Skin of body (tissue), 2 donors: ENCODE data around the gene CASK. TPM values are rescaled to one million over a fixed set of nuclear protein-coding genes. Genes with fewer than 3 reads are reported as not detected.

Experiments
- DNase-seq: peaks from one replicate; lab custom pipeline; 2025; lab: John Stamatoyannopoulos, UW
- total RNA-seq: library from RNA; depleted of rRNA; stranded (reverse); fragments of >200 nt; gene quantifications from one replicate; pipeline ENCODE4 v1.2.3, GENCODE V29; 2014

The CASK gene
- total RNA-seq, 1 donor from 2014 or later = 73.9 TPM

DNA sequence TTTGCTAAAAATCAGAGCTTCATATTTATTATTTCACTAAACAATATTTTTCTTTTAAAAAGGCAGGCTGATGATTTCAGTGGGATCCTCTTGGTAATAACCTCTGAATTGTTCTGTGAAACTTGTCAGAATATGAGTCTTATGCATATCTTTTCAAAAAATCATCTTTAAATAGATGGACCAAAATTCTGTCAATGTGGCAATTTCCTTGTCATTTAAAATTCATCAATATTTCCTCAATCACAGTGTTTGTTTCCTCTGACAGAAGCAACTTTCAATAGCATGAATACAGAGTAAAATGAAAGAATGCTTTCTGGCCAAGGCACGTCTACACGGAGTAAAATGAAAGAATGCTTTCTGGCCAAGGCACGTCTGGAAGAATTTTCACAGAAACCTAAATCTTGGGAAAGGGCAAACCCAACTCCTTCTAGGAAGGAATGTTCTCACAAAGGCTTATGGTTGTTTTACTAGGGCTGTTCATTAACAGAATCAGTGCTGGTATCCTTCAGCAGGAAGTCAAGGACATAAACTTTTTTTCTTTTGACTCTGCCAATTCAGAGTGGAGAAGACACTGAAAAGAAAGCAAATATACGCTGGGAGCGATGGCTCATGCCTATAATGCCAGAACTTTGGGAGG is 333.6 kb downstream of the CASK start:
- DNase-seq = peak; percentile 4

DNA sequence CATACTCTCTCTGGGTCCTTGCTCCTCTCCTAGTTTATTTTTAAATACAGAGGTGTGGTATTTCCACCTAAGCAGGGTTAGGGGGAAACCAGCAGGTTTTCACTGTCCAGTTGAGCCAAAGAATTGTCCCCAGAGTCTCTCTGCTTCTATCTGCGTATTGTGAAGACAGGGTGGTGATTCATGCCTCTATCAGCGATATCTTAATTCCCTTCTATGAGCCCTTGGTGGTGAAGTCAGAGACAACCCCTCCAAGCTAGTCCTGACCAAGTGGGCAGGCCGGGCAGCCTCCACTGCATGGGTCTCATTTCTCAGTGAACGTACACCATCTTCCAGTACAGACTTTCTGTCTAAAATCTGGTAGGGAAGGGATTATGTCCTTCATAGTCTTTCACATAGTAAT is 335.1 kb downstream of the CASK start:
- DNase-seq = no peak

DNA sequence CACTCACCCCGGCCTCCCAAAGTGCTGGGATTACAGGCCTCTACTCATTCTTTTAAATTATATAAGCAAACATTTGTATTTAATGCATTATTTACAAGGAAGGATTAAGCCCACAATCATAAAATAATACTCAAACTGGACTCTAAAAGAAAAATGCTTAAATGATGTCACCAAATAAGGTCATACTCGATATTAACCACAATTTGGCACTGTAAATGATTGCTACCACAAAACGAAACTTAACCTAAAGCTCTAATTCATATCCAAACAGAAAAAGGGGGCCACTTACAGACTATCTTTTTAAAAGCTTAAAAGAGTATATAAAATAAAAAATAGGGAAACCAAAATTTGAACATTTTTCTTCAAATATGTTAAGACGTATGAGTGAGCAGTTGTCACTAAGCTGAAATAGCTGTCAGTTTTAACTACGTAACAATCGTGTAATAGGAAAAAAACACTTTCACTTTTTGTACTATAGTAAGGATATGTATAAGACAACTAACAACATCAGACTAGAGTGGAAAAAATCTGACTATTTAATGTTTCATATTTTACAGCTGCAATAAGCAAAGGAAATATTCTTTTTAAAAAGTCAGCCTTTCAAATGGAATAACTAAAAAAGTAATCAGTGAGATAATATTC is 342.8 kb downstream of the CASK start:
- no peak for DNase-seq

DNA sequence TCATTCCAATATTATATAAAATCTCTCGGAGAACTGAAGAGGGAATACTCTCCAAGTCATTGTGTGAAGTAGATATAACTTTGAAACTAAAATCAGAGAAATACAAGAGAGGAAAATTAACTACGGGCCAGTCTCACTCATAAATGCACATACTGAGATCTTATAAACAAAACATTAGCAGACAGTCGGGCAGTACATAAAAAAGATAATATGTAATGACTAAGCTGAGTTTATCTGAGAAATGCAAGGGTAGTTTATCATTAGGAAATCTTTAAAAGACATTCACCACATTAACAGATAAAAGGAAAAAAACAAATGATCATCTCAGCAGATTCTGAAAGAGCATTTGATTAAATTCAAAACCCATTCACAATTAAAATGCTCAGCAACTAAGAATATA is 359.5 kb downstream of the CASK start:
- DNase-seq = no peak

DNA sequence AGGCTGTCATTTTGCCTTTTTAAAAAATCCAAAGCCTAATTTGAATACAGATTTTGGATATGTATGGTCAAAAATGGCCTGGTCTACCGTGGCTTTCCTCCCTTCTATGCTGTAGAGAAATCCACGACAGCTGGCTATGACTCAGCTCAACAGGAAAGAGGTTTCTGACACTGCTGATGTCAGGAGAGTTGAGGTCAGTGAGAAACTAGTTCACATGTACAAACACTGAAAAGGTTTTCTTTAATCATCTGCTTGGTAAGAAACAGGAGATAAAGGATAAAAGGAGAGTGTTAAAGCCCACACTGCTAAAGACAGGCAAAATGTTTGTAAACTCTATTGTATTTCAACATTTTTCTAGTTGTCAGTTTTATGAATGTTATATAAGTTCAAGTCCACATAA is 362.3 kb downstream of the CASK start:
- DNase-seq = no peak

DNA sequence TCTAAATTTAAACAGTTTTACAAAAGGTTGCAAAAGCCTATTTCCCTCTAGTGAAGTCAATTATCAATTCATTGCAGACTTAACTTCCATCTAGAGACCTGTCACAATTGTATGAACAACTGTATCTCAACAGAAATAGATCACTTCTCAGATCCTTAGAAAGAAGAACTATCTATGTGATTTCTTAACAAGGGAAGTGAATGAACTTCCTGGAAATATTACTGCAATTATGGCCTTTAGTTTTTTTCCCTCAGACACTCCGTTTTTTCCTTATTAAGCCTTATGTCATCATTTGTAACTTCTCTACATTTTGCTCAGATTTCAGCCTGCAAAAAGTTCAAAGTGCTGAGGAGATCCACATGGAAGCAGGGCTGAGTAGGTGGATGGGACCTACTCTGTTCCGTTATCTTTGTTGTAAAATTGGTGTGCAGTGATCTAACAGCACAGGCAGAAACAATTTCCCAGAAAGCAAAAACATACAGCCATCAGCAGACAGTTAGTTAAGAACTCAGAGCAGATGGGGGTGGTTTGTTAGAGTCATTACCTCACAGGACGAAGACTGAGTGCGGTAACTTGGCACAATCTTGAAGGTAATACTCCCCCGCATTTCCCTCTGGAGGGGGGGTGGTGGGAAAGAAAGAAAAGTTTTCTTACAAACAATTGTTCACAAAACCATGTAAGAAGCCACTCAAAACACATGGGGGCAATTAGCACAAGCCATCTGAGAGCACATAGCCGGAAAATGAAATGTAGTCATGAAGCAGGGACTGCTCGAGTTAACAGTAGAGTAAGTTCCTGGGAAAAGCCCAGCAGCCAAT is 363.9 kb downstream of the CASK start:
- DNase-seq = peak; percentile 46

DNA sequence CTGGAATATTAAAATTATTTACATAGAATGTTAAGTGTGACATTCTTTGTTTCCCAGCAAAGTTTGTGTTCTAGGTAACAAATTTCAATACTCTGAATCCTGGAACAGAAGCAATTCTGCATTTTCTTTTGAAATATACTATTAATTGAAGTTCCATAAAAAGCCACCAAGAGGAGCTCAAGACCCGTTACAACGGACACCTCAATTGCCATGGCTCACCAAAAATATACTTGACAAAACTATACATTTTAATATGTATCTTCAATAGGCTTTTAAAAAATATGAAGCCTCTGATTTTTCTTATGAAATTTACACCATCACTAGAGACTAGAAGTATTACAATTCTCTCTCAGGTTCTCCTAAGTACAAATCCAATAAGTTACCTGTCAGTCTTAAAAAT is 364.8 kb downstream of the CASK start:
- DNase-seq = peak; percentile 0

DNA sequence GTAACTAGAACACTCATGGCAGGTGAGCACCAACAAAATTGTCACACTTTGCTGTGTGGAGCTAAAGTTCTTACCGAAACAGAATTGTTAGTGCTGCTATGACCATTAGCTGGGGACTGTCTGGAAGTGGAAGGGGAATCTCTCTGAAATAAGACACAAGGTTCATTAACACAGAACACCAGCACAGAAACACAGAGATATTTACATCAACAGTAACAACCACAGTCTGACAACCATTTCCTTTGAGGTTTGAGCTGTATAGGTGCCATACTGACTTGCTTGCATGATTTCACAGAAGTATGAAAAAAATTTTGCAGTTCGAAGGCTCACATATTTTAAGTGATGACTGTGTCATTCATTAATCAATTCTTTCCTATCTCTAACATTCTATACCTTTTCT is 366.4 kb downstream of the CASK start:
- DNase-seq = no peak

DNA sequence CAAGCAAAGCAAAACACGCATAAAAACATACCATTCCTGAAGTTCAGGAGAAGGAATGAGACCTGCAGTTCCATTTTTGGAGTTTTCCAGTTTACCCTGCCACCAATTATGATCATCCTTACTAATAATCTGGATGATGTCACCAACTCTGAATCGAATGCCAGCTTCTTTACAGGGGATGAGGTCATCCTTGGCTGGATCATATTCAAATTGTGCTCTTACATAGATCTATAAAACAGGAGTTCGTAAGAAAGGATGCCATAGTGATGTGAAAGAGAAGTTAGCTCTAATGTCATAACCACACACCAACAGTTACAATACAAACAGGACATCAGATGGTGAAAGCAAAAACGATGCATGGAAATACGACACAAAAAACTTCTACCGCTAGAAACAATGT is 369.7 kb downstream of the CASK start:
- no peak for DNase-seq

DNA sequence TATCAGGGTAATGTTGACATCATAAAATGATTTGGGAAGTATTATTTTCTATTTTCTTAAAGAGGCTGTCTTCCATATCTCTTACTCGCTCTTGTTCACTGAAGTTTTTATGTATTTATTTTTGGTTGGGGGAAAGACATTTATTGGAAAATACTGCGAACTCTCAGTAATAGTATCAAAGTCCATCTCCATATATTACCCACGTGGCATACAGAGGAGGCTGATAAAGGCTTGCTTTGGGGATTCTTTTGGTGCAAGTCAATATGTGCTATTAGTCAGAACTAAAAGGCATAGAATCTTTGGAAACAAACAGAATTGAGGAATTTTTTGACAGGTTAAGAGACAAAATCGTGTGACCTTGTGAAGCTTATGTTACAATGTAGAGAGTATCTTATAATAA is 374.9 kb downstream of the CASK start:
- DNase-seq = no peak

DNA sequence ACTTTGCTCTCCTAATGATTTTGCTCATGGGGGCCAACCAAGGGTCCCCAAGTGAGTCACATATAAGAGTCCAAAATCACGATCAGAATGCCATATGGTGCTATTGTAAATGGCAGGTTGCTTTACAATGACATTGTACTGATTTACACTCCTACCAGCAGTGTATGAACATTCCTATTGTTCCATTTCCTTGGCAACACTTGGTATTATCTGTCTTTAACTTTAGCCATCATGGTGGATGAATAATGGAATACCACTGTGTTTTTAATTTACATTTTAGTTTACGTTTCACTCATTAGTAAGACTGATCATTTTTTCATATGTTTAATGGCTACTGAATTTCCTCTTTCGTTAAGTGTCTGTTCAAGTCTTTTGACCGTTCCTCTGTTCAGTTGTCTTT is 379.7 kb downstream of the CASK start:
- no peak for DNase-seq

DNA sequence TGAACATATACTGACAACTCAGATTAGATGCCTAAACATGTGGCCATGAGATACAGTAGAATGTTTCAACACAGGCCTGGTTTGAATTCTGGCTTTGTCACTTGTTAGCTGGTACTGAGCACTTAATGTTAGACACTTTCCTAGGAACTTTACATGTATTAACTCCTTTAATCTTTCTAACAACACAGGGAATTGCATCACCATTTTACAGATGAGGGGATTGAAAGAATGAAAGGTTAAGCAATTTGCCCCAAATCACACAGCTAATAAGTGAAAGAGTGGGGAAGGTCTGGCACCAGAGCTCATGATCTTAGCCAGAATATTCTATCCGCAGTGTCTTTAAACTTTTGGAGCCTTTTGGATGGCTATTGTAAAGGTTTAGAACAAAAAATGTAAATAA is 380.3 kb downstream of the CASK start:
- DNase-seq = no peak

DNA sequence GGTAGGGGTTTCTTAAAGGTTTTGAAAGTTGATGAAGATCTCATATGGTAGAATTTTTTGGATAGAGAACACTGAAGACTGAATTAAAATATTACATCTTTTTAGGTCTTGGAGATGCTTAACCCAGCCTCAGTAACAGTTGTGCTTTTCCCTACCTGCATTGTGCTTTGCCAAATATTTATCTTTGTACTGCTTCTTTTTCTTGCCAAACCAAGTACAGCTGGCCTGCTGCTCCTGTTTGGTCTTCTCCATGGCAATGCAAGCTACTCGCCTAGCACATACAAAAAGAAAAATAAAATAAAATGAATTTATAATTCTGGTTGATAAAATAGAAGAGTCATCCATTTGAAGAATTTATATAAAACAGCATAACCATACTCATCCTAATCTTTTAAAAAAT is 380.8 kb downstream of the CASK start:
- no peak for DNase-seq

DNA sequence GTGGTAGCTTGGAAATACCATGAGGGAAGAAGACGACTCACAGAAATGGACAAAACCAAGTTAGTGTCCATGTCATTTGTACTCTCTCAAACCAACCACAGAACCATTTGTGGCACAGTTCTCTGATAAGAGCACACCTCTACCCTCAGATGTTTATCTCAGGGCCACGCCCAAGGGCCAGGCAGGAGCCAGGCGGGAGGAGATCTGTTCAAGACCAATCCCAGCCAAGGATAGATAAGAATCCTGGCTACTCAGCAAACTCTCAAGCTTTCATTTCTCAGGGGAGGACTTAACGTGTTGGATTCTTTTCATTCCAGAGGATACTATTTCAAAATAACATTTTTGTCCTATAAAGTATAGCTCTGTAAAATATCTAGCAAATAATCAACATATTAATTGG is 381.2 kb downstream of the CASK start:
- DNase-seq = no peak

DNA sequence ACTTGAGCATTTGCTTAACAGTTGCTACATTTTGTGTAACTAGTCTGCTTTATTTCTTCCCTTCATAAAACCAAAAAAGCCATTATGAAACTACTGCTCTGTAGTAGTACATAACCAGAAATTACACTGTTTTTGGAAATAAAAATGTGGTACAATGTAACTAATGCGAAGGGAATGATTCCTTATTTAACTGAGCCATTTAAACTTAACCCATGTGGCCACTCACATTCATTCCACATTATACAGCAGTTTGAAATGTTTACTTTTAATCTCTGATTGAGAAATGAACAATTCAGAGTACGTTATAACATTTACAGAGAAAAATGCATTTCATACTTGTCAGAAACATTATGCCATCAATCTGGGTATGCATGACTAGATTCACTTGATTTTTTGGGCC is 382.0 kb downstream of the CASK start:
- DNase-seq = no peak

DNA sequence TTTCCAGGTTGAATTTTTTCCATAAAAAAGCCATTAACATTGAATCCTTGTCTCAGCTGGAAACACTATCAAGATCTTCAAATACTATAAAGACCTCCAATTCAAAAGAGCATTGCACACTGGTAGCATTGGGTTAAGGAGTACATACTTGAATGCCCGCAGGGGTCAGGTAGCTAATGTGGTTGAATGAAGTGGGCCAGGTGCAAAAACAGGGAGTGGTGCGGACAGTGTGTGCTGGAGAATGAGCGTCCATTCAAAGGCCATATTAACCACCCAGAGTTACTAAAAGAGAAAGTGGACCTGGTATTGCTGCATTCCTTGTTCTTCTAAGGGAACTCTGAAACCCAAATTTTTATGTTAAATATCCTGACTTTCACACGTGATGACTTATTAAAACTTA is 384.6 kb downstream of the CASK start:
- no peak for DNase-seq

DNA sequence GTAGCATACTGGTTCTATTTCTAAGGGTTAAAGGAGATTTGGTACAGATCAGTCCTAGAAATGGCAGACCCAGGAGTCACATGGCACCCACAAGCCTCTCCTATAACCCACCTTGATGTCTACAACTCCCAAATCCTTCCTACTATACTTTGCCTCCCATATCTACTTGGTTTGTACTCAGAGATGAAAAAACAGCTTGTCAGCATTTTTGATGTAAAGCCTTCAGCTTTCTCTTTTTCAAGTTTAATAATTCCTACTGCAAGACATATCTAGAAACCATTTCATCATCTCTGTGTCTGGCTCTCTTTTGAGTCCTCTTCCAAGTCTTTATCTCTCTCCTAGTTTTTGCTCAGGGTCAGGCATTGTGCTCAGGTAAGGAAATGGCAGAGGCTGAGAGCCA is 393.3 kb downstream of the CASK start:
- no peak for DNase-seq

DNA sequence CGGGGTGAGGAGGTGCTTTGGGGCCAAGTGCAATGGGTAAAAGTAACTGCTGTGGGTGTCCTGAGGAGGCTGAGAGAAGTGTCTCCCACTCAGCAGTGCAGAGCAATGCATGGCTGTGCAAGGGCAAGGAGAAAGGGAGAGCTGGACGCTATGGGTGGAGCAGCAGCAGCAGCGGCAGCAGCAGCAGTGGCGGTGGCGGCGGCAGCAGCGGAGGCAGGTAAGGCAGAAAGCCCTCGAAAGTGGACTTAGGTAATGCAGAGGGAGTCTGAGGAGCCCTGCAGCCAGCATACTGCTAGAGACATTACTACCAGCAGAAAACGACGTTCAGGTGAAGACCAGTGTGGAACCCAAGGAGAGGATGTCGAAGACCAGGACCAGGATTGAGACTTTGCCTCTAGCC is 394.1 kb downstream of the CASK start:
- no peak for DNase-seq

DNA sequence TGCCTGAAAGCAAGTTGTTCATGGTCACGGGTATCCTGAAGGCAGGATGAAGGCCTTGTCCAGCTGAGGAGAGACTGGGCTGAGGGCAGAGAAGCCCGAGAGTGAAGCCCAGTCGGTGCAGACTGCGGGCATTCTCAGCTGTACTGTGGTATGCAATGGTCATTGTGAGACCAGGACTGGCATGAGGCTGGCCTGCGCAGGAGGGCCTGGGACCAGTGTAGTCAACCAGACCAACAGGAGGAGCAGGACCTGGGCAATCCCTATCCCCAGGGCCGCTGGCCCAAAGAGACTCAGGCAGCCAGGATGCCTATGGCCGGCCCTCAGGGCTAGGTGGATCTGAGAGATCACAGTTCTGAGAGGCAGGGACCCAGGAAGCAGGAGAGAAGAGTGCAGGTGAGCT is 394.6 kb downstream of the CASK start:
- no peak for DNase-seq

DNA sequence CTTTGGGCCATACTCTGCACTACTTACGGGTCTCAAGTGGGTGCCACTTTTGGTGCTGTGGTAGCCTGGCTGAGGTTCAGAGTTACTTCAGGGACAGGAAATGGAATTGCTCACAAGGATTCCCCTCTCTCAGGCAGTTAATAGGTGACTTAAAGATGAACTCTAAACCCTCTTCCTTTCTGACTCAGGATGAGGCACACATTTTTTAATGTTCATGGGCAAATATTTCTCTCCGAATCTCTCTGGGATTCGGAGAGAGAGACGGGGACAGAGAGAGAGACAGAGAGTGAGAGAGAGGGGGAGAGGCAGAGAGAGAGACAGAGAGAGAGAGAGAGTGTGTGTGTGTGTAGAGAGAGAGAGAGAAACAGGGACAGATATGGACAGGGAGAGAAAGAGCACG is 396.4 kb downstream of the CASK start:
- DNase-seq = no peak

DNA sequence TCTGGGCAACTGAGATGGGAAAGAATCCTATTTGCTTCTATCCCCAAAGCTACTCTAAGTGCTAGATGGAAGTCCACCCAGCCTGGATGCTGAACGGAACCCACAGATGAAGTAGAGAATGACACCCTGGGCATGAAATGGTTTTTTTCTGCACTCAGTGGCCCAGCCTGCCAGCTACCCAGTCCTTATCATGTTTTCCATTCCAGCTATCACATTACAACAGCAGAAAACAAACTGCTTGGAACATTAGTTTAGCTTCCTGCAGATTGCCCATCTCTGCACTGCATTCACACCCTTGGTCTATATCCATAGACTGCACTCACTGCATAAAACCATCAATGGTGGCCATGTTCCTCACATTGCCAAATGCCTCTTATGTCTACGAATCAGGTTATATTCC is 397.1 kb downstream of the CASK start:
- no peak for DNase-seq

DNA sequence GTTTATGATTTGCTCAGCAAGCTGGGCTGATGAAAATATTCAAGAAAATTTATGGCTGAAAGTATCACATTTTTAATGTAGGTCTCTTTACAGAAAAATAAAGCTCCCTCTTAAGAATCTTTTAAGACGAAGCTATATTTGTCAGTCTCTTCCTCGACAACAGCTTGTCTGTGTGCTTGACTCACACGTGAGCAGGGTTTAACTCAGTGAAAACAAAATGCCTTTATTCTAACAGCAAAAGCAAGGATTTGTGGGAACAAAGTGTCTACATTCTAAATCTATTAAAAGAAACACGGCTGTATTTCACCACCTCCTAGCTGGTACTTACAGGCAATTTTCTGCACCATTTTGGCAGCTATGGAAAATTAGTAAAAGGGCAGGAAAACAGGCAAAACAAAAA is 400.7 kb downstream of the CASK start:
- DNase-seq = no peak

DNA sequence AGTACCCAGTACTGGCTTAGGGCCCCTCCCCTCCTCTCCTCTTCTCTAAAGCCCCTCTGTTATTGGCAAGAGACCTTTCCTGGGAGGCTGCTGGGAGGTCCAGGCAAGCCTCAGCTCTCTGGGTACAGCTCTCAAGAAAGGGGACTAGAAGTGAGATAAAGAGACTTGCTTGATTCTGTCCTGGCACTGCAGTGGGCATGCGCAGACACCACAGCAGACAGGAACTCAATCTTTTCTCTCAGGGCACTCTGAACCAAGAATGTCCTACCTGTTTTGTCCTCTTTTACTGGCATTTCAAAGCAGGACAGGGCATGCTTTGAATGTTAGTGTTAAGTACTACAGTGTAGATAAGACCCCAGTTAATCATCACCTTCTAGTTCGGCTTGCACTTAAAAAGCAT is 401.3 kb downstream of the CASK start:
- DNase-seq = no peak
